HepG2 (cell line): Measurements from ENCODE around the gene NCBP3. TPM values are rescaled to one million over a fixed set of nuclear protein-coding genes. Genes with fewer than 3 reads are reported as not detected.

Experiments
- ATAC-seq: fragments of 200-7000 bp; cut with Tn5 transposase; 3 replicates; pipeline ENCODE4 v1.9.1; 2020; ENCODE audit warnings: mild to moderate bottlenecking, moderate library complexity
- BruUV-seq: library from RNA; stranded (reverse); fragments of 400-500 nt; replicated peaks from 2 replicates; lab custom pipeline; 2021; lab: Mats Ljungman, UMichigan
- CTCF ChIA-PET: fragments of 300-600 bp; formaldehyde crosslinking; extraction: SDS; loops from one replicate; lab custom pipeline; 2021; ENCODE audit warnings: low total read pairs, inconsistent platforms, low intra/inter-chr PET ratio; lab: Yijun Ruan, JAX
- POLR2A ChIA-PET: fragments of 350-600 bp; sonication (Branson Sonifier 250); formaldehyde crosslinking; loops from one replicate; lab custom pipeline; 2020; ENCODE audit warnings: antibody characterized with exemption, inconsistent platforms; lab: Yijun Ruan, JAX
- DNase-seq: peaks from one replicate; pipeline ENCODE4 v3.0.0-alpha.2; 2015; ENCODE audit warnings: low spot score
- FAIRE-seq: peaks from 3 replicates; lab custom pipeline; 2011; peaks lifted over from hg19 to GRCh38; lab: Jason Lieb, UNC
- H2AFZ ChIP-seq: one replicate; pipeline ENCODE4 v1.6.1; 2011; ENCODE audit warnings: low read length, inconsistent platforms
- H3K27ac ChIP-seq: fragments of 300-600 bp; 3 replicates; pipeline ENCODE4 v1.8.0; 2011; ENCODE audit warnings: mixed run types, mild to moderate bottlenecking, mixed read lengths, low read length, inconsistent platforms; ENCODE audit not compliant: insufficient read depth; ENCODE audit errors: extremely low read length
- H3K27me3 ChIP-seq, 2 experiments: fragments of 200-600 bp in 1 of 2; 2 replicates in 1 of 2; 3 replicates in 1 of 2; pipeline versions ENCODE4 v1.6.0 to v1.8.0; 2011; ENCODE audit warnings: low read length in 2 of 2, mild to moderate bottlenecking in 2 of 2, moderate library complexity in 2 of 2, inconsistent platforms in 1 of 2; ENCODE audit not compliant: insufficient read depth in 2 of 2, control insufficient read depth in 1 of 2
- H3K36me3 ChIP-seq, 2 experiments: fragments of 200-600 bp in 1 of 2; replicated peaks in 1 of 2; 2 replicates in 1 of 2; 3 replicates in 1 of 2; pipeline versions ENCODE4 v1.5.1 to v1.8.0; 2011; ENCODE audit warnings: low read length in 2 of 2, inconsistent platforms in 1 of 2; ENCODE audit not compliant: insufficient read depth in 2 of 2, control insufficient read depth in 1 of 2
- H3K4me1 ChIP-seq: 2 replicates; pipeline ENCODE4 v1.5.1; 2012; ENCODE audit warnings: low read length, inconsistent platforms; ENCODE audit not compliant: insufficient read depth
- H3K4me2 ChIP-seq: 2 replicates; pipeline ENCODE4 v1.6.0; 2011; ENCODE audit warnings: low read depth, low read length, inconsistent platforms
- H3K4me3 ChIP-seq, 3 experiments: fragments of 200-600 bp in 1 of 3; sonication (generic), shearing (Covaris generic) in 1 of 3; replicated peaks in 1 of 3; 2 replicates each; pipeline ENCODE4 v1.5.1; 2011 to 2016; ENCODE audit warnings: low read length in 3 of 3, inconsistent platforms in 2 of 3, low read depth in 2 of 3, mild to moderate bottlenecking in 2 of 3, control low read depth in 1 of 3, mixed read lengths in 1 of 3; ENCODE audit not compliant: insufficient read depth in 1 of 3
- H3K79me2 ChIP-seq: one replicate; pipeline ENCODE4 v1.6.1; 2011; ENCODE audit warnings: low read length, inconsistent platforms; ENCODE audit not compliant: insufficient read depth
- H3K9ac ChIP-seq: 2 replicates; pipeline ENCODE4 v1.6.0; 2011; ENCODE audit warnings: mild to moderate bottlenecking, low read depth, low read length, inconsistent platforms; ENCODE audit not compliant: insufficient read depth
- H3K9me3 ChIP-seq: 2 replicates; pipeline ENCODE4 v1.5.1; 2012; ENCODE audit warnings: mild to moderate bottlenecking, low read length
- H4K20me1 ChIP-seq: 2 replicates; pipeline ENCODE4 v1.6.0; 2011; ENCODE audit warnings: inconsistent platforms, mild to moderate bottlenecking, low read length, moderate library complexity; ENCODE audit not compliant: insufficient read depth
- GLI4 ChIP-seq: sonication (generic); formaldehyde crosslinking; IDR thresholded peaks from 2 replicates; pipeline ENCODE4 v1.5.1; 2020; ENCODE audit warnings: missing genetic modification reagents, mild to moderate bottlenecking, moderate library complexity, borderline replicate concordance
- MAFF ChIP-seq: IDR thresholded peaks from 2 replicates; pipeline ENCODE4 v1.6.1; 2011; ENCODE audit warnings: low read depth, low read length, improper control_type of control experiment
- MAFK ChIP-seq, 2 experiments: IDR thresholded peaks in 1 of 2; conservative IDR thresholded peaks in 1 of 2; 2 replicates each; pipeline ENCODE4 v1.6.1; 2011; ENCODE audit warnings: improper control_type of control experiment in 2 of 2, low read length in 2 of 2
- ZNF256 ChIP-seq: sonication (generic); formaldehyde crosslinking; conservative IDR thresholded peaks from 2 replicates; pipeline ENCODE4 v1.4.0; 2020; ENCODE audit warnings: missing genetic modification reagents
- ZNF678 ChIP-seq: sonication (generic); formaldehyde crosslinking; IDR thresholded peaks from 2 replicates; pipeline ENCODE4 v1.4.0; 2020; ENCODE audit warnings: mild to moderate bottlenecking, missing genetic modification reagents
- WGBS: methylation state at CpG from one replicate; pipeline ENCODE4 v1.1.6; 2017; ENCODE audit warnings: low lambda C conversion rate; 5-methylcytosine and 5-hydroxymethylcytosine counted together
- in situ Hi-C: cut with HindIII; loops from 2 replicates; pipeline ENCODE4 v1.10.0; 2017; ENCODE audit warnings: low pct_unique_long_range_greater_than_20kb; ENCODE audit not compliant: extremely low pct_ligation_motif_present
- intact Hi-C: fragments of 100-400 bp; cut with micrococcal nuclease; formaldehyde crosslinking; loops from one replicate; pipeline ENCODE4 v1.10.0; 2022; ENCODE audit not compliant: unreplicated experiment
- polyA plus RNA-seq, 8 experiments: library from polyadenylated mRNA; depleted of rRNA in 3 of 8; stranded (reverse) in 7 of 8; unstranded in 1 of 8; fragments of >200 nt; fragmentation: Illumina TruSeq in 4 of 8; extraction: Trizol in 4 of 8; gene quantifications; 2 replicates each; pipeline versions ENCODE4 v1.2.1 to v1.2.3, GENCODE V29; 2011 to 2016; ENCODE audit warnings: low read depth in 4 of 8, missing spikeins in 1 of 8, mixed read lengths in 1 of 8; ENCODE audit not compliant: insufficient read depth in 1 of 8
- total RNA-seq, 5 experiments: library from RNA; depleted of rRNA; stranded (reverse); fragments of >200 nt; fragmentation: Illumina TruSeq; extraction: Trizol; gene quantifications; 2 replicates each; pipeline ENCODE4 v1.2.3, GENCODE V29; 2016; ENCODE audit warnings: low read depth in 1 of 5
- TF ChIP-seq, protein P1 (sequence below): sonication (generic); formaldehyde crosslinking; IDR thresholded peaks from 2 replicates; pipeline ENCODE4 v1.4.0; 2020; ENCODE audit warnings: missing genetic modification reagents
- TF ChIP-seq, protein P2 (sequence below): sonication (generic); formaldehyde crosslinking; IDR thresholded peaks from 2 replicates; pipeline ENCODE4 v1.4.0; 2020; ENCODE audit warnings: missing genetic modification reagents, mild to moderate bottlenecking, borderline replicate concordance

Gene NCBP3
- total and polyA plus RNA-seq, 2 of the 13 experiments (the other 11 are each of a cell fraction or from before 2014, with no cell fraction given): 19.5 to 24.8 TPM

DNA sequence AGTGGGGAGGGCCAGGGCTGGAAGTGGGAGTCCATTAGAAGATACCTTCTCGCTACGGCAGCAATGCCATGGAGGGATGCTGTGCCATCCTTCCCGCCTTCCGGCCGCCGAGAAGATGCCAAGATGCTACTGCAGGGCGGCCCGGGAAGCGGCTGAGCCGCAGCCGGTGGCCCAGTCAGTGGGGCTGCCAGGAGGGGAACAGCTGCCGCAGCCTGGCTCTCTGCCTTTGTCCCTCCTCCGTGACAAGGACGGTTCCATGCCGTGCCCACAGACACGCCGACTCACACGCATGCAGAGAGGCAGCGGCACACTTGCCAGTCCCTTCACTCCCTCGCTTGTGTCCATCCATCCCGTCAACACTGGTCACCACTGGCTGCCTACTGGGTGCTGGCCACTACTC, 20.2 kb upstream of the NCBP3 start (continued):
- TF ChIP-seq, protein P1, sequence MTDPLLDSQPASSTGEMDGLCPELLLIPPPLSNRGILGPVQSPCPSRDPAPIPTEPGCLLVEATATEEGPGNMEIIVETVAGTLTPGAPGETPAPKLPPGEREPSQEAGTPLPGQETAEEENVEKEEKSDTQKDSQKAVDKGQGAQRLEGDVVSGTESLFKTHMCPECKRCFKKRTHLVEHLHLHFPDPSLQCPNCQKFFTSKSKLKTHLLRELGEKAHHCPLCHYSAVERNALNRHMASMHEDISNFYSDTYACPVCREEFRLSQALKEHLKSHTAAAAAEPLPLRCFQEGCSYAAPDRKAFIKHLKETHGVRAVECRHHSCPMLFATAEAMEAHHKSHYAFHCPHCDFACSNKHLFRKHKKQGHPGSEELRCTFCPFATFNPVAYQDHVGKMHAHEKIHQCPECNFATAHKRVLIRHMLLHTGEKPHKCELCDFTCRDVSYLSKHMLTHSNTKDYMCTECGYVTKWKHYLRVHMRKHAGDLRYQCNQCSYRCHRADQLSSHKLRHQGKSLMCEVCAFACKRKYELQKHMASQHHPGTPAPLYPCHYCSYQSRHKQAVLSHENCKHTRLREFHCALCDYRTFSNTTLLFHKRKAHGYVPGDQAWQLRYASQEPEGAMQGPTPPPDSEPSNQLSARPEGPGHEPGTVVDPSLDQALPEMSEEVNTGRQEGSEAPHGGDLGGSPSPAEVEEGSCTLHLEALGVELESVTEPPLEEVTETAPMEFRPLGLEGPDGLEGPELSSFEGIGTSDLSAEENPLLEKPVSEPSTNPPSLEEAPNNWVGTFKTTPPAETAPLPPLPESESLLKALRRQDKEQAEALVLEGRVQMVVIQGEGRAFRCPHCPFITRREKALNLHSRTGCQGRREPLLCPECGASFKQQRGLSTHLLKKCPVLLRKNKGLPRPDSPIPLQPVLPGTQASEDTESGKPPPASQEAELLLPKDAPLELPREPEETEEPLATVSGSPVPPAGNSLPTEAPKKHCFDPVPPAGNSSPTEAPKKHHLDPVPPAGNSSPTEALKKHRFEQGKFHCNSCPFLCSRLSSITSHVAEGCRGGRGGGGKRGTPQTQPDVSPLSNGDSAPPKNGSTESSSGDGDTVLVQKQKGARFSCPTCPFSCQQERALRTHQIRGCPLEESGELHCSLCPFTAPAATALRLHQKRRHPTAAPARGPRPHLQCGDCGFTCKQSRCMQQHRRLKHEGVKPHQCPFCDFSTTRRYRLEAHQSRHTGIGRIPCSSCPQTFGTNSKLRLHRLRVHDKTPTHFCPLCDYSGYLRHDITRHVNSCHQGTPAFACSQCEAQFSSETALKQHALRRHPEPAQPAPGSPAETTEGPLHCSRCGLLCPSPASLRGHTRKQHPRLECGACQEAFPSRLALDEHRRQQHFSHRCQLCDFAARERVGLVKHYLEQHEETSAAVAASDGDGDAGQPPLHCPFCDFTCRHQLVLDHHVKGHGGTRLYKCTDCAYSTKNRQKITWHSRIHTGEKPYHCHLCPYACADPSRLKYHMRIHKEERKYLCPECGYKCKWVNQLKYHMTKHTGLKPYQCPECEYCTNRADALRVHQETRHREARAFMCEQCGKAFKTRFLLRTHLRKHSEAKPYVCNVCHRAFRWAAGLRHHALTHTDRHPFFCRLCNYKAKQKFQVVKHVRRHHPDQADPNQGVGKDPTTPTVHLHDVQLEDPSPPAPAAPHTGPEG: no peak
- TF ChIP-seq, all 625 proteins: peak for 0

DNA sequence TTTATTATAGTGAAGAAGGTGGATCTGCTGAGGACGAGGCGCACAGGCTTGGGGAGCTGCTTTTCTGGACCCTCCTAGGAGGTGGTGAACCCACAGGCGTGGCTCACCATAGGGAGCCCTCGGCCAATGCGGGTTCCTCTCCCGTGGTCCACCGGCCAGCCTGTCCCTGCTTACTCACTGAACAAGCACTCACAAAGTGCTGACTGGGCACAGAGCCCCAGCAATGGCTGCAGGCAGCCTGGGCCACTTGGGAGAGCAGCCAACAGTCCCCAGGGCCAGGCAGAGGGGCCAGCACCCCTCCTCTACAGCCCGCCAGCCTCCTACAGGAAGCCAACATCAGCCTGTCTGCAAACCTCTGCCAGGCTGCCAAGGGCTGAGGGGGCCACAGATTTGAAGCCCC, 19.1 kb upstream of the NCBP3 start:
- intact Hi-C loops: no loop called here

More for the DNA sequence above, 19.1 kb upstream of the NCBP3 start:
- WGBS: 83% methylated on average over 2 of the region's 8 CpGs
- CTCF ChIA-PET: no interaction called here
- POLR2A ChIA-PET: no interaction called here
- Histone ChIP-seq H3K4me2 (no peak overlapping the region), H3K36me3 (no peaks in the 10 kb centered on the region; a peak in 1 of 5 replicates), H4K20me1 (no peaks in the 10 kb centered on the region), H3K4me1 (peaks cover 15% of the 10 kb centered on the region), H3K27ac (no peak overlapping the region), H3K9ac (no peak overlapping the region), H3K27me3 (no peaks in the 10 kb centered on the region), H2AFZ (no peak overlapping the region), H3K4me3 (no peak overlapping the region), H3K9me3 (no peaks in the 10 kb centered on the region), H3K79me2 (no peaks in the 10 kb centered on the region)
- FAIRE-seq: no peak
- in situ Hi-C loops: loop anchor here (5.0 kb wide), 1 partner anchor 47 kb away; no protein-coding TSS in a partner anchor
- no peak for DNase-seq
- no peak; the same call in 2 of the 3 replicates for ATAC-seq
- no TSS peak for BruUV-seq
- TF ChIP-seq ZNF256 (CRISPR knock-in tag) (no peak), ZNF678 (CRISPR knock-in tag) (no peak), GLI4 (CRISPR knock-in tag) (no peak), MAFK (conservative IDR thresholded peaks at IDR 0.05 in 1 of 2, IDR thresholded peaks at IDR 0.05 in 1 of 2; ENCODE audit: low read length in 2 of 2) (peak; percentile 93 to 97), MAFF (peak; percentile 92)
- TF ChIP-seq, protein P2, sequence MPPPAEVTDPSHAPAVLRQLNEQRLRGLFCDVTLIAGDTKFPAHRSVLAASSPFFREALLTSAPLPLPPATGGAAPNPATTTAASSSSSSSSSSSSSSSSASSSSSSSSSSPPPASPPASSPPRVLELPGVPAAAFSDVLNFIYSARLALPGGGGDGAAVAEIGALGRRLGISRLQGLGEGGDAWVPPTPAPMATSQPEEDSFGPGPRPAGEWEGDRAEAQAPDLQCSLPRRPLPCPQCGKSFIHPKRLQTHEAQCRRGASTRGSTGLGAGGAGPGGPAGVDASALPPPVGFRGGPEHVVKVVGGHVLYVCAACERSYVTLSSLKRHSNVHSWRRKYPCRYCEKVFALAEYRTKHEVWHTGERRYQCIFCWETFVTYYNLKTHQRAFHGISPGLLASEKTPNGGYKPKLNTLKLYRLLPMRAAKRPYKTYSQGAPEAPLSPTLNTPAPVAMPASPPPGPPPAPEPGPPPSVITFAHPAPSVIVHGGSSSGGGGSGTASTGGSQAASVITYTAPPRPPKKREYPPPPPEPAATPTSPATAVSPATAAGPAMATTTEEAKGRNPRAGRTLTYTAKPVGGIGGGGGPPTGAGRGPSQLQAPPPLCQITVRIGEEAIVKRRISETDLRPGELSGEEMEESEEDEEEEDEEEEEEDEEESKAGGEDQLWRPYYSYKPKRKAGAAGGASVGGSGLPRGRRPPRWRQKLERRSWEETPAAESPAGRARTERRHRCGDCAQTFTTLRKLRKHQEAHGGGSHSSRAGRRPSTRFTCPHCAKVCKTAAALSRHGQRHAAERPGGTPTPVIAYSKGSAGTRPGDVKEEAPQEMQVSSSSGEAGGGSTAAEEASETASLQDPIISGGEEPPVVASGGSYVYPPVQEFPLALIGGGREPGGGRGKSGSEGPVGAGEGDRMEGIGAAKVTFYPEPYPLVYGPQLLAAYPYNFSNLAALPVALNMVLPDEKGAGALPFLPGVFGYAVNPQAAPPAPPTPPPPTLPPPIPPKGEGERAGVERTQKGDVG (CRISPR knock-in tag): no peak
